GM19397 (cell line): ENCODE data around the gene SLC10A3.

ENCODE experiments used
- ATAC-seq: cut with Tn5 transposase; IDR thresholded peaks from one replicate; pipeline ENCODE4 v1.9.1; 2021; ENCODE audit warnings: mild to moderate bottlenecking, moderate library complexity; ENCODE audit not compliant: unreplicated experiment

Gene SLC10A3

DNA sequence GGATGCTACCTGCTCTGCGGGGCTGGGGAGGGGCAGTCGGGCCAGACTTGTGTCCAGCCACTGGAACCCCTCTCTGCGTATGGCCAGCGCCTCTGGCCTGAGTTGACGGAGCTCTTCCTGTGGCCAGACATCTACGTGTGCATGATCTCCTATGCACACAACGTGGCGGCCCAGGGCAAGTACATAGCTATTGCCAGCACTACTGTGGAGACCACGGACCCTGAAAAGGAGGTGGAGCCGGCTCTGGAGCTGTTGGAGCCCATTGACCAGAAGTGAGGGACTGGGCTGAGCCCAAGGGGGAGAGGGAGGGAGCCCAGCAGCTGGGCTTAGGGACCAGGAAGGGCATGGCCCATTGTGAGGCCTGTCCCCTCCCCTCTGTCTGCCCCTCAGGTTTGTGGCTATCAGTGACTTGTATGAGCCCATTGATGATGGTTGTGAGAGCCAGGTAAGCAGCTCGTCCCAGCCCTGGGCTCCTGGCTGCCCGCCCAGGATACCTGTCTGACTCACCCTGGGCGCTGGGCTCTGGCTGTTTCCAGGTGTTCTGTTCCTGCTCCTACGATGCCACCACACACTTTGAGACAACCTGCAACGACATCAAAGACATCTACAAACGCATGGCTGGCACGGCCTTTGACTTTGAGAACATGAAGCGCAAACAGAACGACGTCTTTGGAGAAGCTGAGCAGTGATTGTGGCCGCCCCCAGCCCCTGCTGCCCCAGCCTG lies 48.3 kb downstream of the SLC10A3 start:
- ATAC-seq = no peak

DNA sequence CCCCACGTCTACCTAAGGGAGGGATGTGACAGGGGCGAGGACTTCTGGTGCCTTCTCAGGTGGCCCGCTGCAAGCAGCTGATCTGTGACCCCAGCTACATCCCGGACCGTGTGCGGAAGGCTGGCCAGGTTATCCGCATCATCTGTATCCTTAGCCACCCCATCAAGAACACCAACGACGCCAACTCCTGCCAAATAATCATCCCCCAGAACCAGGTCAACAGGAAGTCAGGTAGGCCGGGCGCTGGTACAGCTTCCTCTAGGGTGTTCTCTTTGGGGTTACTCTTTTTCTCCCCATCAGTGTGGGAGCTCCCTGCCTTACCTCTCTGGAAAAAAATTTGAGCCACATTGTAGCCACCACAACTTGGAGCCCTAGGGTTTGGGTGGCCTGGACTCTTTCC lies 48.9 kb downstream of the SLC10A3 start:
- no peak for ATAC-seq

GRCh38 chrX:154440623-154441357 lies 49.6 kb downstream of the SLC10A3 start:
- no peak for ATAC-seq

GRCh38 chrX:154439841-154440240 lies 50.6 kb downstream of the SLC10A3 start:
- ATAC-seq = no peak

- no peak for ATAC-seq
Observed at GRCh38 chrX:154437971-154438893, 52.2 kb downstream of the SLC10A3 start.
